Prostate gland (tissue), 2 donors: ENCODE data around the gene PSMB2. TPM values are rescaled to one million over a fixed set of nuclear protein-coding genes. Genes with fewer than 3 reads are reported as not detected.

Experiments
- DNase-seq: peaks from one replicate; pipeline ENCODE4 v3.0.0-alpha.2; 2019; ENCODE audit warnings: low spot score
- H3K27ac ChIP-seq, 2 donors: fragments of 200-600 bp; sonication (generic); 2 replicates each; pipeline ENCODE4 v1.5.1; 2017 to 2019
- H3K27me3 ChIP-seq: fragments of 200-600 bp; sonication (generic); replicated peaks from 2 replicates; pipeline ENCODE4 v1.5.1; 2019; ENCODE audit not compliant: insufficient read depth
- H3K36me3 ChIP-seq, 2 donors: fragments of 200-600 bp; sonication (generic); 1 replicate in 1 of 2; 2 replicates in 1 of 2; pipeline versions ENCODE4 v1.5.1 to v1.8.1; 2017 to 2019
- H3K4me1 ChIP-seq: fragments of 200-600 bp; sonication (generic); replicated peaks from 2 replicates; pipeline ENCODE4 v1.5.1; 2019
- H3K4me3 ChIP-seq, 2 donors: fragments of 200-600 bp; sonication (generic); 2 replicates each; pipeline ENCODE4 v1.5.1; 2017 to 2019
- H3K9me3 ChIP-seq: fragments of 200-600 bp; sonication (generic); 2 replicates; pipeline ENCODE4 v1.5.1; 2017
- POLR2A ChIP-seq: fragments of 450-650 bp; IDR thresholded peaks from one replicate; pipeline ENCODE4 v1.6.1; 2016; ENCODE audit warnings: antibody characterized with exemption, mild to moderate bottlenecking
- POLR2AphosphoS5 ChIP-seq: sonication (generic); formaldehyde crosslinking; IDR thresholded peaks from one replicate; pipeline ENCODE4 v1.6.1; 2017; ENCODE audit warnings: antibody characterized with exemption
- WGBS: methylation state at CpG from one replicate; pipeline ENCODE4 v1.1.5; 2018; 5-methylcytosine and 5-hydroxymethylcytosine counted together
- intact Hi-C: fragments of 100-400 bp; cut with DNase I; formaldehyde crosslinking; loops from one replicate; pipeline ENCODE4 v1.14.2; 2022
- total RNA-seq, 2 donors: library from RNA; depleted of rRNA; stranded (reverse); fragments of >200 nt; gene quantifications; one replicate each; pipeline ENCODE4 v1.1.0, GENCODE V29; 2016
- TF ChIP-seq, protein P1 (sequence below), 4 experiments: fragments of 200-600 bp in 2 of 4; fragments of 450-650 bp in 2 of 4; sonication (generic) in 2 of 4; IDR thresholded peaks; 1 replicate in 3 of 4; 2 replicates in 1 of 4; pipeline ENCODE4 v1.5.1; 2016 to 2019; ENCODE audit warnings: antibody characterized with exemption in 4 of 4, mild to moderate bottlenecking in 2 of 4, moderate library complexity in 2 of 4

The PSMB2 gene
- total RNA-seq, 2 donors from 2014 or later: 53.6 to 64.8 TPM

DNA sequence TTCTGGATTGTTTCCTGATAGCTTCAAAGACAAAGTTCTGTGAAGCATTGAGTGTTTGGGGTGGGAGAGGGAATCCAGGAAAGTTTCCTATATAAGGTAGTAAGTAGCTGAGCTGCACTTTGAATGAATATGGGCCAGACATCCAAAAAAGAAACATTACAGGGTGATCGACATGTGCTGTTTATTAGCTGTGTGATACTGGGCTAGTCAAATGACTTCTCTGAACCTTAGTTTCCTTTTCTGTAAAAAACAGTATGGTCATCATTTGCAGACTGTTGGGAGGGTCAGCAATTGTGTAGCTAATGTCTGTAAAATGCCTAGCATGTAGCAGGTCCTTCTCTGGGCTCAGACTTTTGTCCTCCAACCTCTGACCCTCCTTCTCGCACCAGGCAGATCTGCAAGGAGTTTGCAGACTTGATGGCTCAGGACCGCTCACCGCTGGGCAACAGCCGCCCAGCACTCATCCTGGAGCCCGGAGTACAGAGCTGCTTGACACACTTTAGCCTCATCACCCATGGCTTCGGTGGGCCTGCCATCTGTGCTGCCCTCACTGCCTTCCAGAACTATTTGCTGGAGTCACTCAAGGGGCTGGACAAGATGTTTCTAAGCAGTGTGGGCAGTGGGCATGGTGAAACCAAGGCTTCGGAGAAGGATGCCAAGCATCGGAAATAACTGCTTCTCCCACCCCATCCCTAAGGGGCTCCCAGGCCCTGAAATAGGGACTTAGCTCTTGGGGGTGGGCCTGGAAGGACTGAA is 47.1 kb downstream of the PSMB2 start:
- DNase-seq: no peak
- Histone ChIP-seq H3K36me3 (no peaks in the 10 kb centered on the region), H3K27me3 (no peaks in the 10 kb centered on the region), H3K9me3 (no peaks in the 10 kb centered on the region), H3K4me1 (no peaks in the 10 kb centered on the region), H3K27ac (no peak overlapping the region), H3K4me3 (no peak overlapping the region)
- TF ChIP-seq POLR2A: no peak
- TF ChIP-seq, protein P1, sequence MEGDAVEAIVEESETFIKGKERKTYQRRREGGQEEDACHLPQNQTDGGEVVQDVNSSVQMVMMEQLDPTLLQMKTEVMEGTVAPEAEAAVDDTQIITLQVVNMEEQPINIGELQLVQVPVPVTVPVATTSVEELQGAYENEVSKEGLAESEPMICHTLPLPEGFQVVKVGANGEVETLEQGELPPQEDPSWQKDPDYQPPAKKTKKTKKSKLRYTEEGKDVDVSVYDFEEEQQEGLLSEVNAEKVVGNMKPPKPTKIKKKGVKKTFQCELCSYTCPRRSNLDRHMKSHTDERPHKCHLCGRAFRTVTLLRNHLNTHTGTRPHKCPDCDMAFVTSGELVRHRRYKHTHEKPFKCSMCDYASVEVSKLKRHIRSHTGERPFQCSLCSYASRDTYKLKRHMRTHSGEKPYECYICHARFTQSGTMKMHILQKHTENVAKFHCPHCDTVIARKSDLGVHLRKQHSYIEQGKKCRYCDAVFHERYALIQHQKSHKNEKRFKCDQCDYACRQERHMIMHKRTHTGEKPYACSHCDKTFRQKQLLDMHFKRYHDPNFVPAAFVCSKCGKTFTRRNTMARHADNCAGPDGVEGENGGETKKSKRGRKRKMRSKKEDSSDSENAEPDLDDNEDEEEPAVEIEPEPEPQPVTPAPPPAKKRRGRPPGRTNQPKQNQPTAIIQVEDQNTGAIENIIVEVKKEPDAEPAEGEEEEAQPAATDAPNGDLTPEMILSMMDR (IDR thresholded peaks at IDR 0.05): no peak
- WGBS: 99% methylated on average over 9 of the region's 9 CpGs
- intact Hi-C loops: no loop called here

DNA sequence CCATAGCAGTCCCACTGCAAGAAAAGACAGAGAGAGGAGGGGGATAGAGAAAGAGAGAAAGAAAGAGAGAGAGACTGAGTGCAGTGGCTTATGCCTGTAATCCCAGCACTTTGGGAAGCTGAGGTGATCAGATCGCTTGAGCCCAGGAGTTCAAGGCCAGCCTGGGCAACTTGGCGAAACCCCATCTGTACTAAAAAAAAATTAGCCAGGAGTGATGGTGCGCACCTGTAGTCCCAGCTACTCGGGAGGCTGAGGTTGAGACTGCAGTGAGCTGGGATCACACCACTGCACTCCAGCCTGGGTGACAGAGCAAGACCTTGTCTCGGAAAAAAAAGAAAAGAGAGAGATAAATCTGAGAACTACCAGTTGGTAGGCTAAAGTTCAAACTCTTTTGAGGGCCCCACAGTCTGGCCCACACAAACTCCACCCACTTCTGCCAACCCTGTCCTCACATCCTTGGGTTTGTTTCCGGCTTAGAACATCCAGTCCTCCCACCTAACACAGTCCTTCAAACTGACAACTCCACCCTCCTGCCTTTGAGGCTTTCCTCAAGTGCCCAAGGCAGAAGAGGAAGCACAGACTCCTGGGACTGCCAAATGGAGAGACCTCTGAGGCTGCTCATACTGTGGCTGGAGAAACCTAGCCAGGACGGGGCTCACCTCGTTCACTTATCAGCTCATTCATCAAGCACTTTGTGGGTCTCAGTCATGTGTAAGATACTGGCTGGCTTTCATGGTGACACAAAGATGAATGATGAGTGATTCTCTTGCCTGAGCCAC is 48.1 kb downstream of the PSMB2 start:
- no peaks in the 10 kb centered on the region for H3K9me3 ChIP-seq
- no peaks in the 10 kb centered on the region for H3K27me3 ChIP-seq
- H3K4me3 ChIP-seq: no peak overlapping the region
- H3K27ac ChIP-seq: no peak overlapping the region
- DNase-seq: no peak
- H3K36me3 ChIP-seq: no peaks in the 10 kb centered on the region
- no peak for TF ChIP-seq POLR2AphosphoS5
- TF ChIP-seq POLR2A: no peak
- TF ChIP-seq, protein P1 (IDR thresholded peaks at IDR 0.05): no peak
- intact Hi-C loops: no loop called here
- no peaks in the 10 kb centered on the region for H3K4me1 ChIP-seq
- WGBS: 68% methylated on average over 8 of the region's 8 CpGs

DNA sequence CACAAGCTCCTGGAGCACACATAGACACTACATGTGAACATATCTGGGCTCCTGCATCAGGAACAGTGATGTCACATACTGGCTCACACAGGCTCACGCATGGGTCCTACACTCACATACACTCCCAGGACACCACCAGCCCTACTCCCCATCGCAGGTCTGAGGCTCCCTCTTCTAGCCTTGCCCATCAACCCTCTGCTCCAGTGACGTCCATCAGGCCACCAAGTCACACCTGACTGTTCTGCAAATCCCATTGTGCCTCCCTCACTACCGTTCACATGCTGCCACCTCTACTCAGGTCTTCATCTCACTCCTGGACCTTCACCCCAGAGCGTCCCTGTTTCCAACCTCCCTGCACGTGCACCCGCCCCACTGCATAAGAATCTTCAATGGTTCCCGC is 50.1 kb downstream of the PSMB2 start:
- TF ChIP-seq POLR2AphosphoS5 (no peak), POLR2A (no peak)
- Histone ChIP-seq H3K27ac (no peak overlapping the region), H3K27me3 (no peaks in the 10 kb centered on the region), H3K36me3 (no peaks in the 10 kb centered on the region), H3K9me3 (no peaks in the 10 kb centered on the region), H3K4me3 (no peak overlapping the region), H3K4me1 (no peaks in the 10 kb centered on the region)
- no peak for DNase-seq
- intact Hi-C loops: no loop called here
- 93% methylated on average over 8 of the region's 8 CpGs for WGBS

DNA sequence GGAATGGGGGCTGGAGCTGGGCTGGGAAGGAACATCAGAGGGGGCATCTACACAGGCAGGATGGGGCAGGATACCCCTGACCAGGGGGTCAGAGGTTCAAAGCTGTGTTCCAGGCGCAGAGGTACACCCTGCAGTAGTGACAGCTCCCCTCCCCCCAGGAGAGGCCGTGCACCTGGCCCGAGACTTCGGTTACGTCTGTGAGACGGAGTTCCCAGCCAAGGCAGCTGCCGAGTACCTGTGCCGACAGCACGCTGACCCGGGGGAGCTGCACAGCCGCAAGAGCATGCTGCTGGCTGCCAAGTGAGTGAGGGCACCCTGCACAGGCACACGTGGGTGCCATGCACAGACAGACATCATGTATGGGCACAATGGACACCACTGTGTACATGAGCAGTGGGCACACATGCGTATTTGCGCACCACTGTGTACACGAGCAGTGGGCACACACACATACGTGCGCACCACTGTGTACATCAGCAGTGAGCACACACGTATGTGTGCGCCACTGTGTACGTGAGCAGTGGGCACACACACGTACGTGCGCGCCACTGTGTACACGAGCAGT is 50.8 kb downstream of the PSMB2 start:
- WGBS: 89% methylated on average over 19 of the region's 25 CpGs
- Histone ChIP-seq H3K9me3 (no peaks in the 10 kb centered on the region), H3K4me3 (no peak overlapping the region), H3K36me3 (no peaks in the 10 kb centered on the region), H3K27ac (no peak overlapping the region), H3K4me1 (no peaks in the 10 kb centered on the region), H3K27me3 (no peaks in the 10 kb centered on the region)
- intact Hi-C loops: no loop called here
- no peak for TF ChIP-seq POLR2A
- TF ChIP-seq POLR2AphosphoS5: no peak
- TF ChIP-seq, protein P1 (IDR thresholded peaks at IDR 0.05): no peak
- no peak for DNase-seq

DNA sequence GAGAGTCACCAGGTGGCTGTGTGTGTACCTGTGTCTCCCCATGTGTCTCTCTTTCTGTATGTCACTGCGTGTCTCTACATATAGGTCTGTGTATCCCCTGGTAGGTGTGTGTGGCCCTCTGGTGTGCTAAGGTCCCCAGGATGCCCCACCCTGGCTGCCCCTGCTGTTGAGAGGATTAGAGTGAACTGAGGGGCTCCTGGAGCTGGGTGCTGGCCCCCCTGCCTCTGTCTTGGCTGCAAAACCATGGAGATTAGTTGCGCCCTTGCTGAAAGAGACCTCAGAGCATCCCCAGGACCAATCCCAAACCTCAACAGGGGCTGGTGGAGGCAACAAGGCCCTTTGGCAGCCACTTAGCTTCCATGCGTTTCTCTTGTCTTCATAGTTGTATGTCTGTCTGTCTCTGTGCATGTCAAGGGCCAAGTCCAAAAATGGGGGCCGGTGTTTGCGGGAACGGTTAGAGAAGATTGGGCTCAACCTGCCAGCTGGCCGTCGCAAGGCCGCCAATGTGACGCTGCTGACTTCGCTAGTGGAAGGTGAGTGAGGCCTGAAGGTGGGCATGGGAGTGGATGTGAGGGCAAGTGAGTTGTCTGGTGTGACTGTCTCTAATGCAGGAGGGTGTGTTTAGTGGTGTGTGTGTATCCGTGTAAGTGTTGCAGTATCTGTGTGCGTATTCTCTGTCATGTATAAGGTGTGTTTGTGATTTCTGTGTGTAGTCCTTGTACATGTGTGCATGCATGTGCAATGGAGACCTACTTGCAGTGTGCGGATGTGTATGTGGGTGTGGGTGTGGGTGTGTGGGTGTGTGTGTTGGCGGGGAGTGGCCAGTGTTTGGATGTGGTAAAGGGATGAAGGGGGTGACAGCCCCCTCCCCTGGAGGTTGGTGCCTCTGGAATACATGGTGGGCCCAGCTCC is 51.6 kb downstream of the PSMB2 start:
- no peaks in the 10 kb centered on the region for H3K36me3 ChIP-seq
- DNase-seq: no peak
- H3K27me3 ChIP-seq: no peaks in the 10 kb centered on the region
- H3K9me3 ChIP-seq: no peaks in the 10 kb centered on the region
- TF ChIP-seq, protein P1 (IDR thresholded peaks at IDR 0.05): no peak
- TF ChIP-seq POLR2A (no peak), POLR2AphosphoS5 (no peak)
- intact Hi-C loops: no loop called here
- no peaks in the 10 kb centered on the region for H3K4me1 ChIP-seq
- 96% methylated on average over 15 of the region's 15 CpGs for WGBS
- no peak overlapping the region for H3K27ac ChIP-seq
- H3K4me3 ChIP-seq: no peak overlapping the region
